B cell (primary cell): ENCODE measurements around the gene LUZP1.

ENCODE experiments used
- EZH2 ChIP-seq: IDR thresholded peaks from 2 replicates; pipeline ENCODE4 v1.6.1; 2012; ENCODE audit warnings: borderline replicate concordance, low read depth, mild to moderate bottlenecking, moderate library complexity, low read length; ENCODE audit not compliant: insufficient read depth, poor library complexity, severe bottlenecking
- TF ChIP-seq, protein P1 (sequence below): fragments of 200-600 bp; IDR thresholded peaks from one replicate; pipeline ENCODE4 v1.8.0; 2022; ENCODE audit warnings: antibody characterized with exemption, mild to moderate bottlenecking

DNA sequence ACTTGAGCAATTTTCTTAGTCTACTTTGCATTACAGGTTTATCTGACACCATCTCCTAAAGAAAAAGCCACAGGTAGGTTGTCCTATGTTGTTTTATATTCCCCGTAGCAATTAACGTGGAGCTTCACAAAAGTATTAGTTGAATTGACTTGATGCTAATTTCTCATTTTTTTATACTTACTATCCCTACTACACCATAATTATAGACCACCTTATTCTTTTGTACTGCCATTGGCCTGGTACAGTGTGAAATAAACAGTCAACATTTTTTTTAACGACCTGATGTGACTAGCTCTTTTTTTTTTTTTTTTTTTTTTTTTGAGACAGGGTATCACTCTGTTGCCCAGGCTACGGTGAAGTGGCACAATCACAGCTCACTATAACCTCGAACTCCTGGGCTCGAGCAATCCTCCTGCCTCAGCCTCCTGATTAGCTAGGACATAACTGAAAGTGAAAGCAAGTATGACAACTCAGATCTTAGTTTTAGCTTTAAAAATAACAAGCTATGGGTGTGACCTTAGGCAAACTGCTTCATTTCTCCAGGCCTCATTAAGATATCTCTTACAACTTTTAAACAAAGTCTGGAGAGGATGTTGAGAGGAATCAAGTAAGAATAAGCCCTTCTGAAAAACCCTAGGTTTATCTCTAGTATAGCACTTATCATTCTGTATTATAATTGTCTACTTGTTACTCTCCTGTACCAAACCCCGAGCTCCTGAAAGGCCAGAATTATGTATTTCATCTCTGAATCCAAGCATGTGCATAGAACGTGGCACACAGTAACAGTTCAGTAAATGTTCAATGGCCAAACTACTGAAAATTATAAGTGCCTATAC, 49.5 kb downstream of the LUZP1 start:
- TF ChIP-seq EZH2 = no peak
- TF ChIP-seq, protein P1, sequence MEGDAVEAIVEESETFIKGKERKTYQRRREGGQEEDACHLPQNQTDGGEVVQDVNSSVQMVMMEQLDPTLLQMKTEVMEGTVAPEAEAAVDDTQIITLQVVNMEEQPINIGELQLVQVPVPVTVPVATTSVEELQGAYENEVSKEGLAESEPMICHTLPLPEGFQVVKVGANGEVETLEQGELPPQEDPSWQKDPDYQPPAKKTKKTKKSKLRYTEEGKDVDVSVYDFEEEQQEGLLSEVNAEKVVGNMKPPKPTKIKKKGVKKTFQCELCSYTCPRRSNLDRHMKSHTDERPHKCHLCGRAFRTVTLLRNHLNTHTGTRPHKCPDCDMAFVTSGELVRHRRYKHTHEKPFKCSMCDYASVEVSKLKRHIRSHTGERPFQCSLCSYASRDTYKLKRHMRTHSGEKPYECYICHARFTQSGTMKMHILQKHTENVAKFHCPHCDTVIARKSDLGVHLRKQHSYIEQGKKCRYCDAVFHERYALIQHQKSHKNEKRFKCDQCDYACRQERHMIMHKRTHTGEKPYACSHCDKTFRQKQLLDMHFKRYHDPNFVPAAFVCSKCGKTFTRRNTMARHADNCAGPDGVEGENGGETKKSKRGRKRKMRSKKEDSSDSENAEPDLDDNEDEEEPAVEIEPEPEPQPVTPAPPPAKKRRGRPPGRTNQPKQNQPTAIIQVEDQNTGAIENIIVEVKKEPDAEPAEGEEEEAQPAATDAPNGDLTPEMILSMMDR = no peak
